H4 (cell line): ENCODE measurements around the gene GLRX2. TPM values are rescaled to one million over a fixed set of nuclear protein-coding genes. Genes with fewer than 3 reads are reported as not detected.
A peak's percentile ranks its signal among the peaks of the same experiment; 100 is the strongest.
"Not testable (repeated sequence)": the region's sequence is repeated elsewhere in the genome, so short reads cannot be mapped to it uniquely, and the experiment has no call there.

Experiments used
- DNase-seq: peaks from one replicate; pipeline ENCODE4 v3.0.0-alpha.2; 2015; ENCODE audit warnings: low spot score
- total RNA-seq: library from RNA; depleted of rRNA; stranded (reverse); fragments of >200 nt; shearing (Covaris generic); gene quantifications from 2 replicates; pipeline ENCODE4 v1.2.3, GENCODE V29; 2014; rRNA removed

The GLRX2 gene, protein sequence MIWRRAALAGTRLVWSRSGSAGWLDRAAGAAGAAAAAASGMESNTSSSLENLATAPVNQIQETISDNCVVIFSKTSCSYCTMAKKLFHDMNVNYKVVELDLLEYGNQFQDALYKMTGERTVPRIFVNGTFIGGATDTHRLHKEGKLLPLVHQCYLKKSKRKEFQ
- 26.7 and 41.3 TPM in 2 replicates for total RNA-seq

DNA sequence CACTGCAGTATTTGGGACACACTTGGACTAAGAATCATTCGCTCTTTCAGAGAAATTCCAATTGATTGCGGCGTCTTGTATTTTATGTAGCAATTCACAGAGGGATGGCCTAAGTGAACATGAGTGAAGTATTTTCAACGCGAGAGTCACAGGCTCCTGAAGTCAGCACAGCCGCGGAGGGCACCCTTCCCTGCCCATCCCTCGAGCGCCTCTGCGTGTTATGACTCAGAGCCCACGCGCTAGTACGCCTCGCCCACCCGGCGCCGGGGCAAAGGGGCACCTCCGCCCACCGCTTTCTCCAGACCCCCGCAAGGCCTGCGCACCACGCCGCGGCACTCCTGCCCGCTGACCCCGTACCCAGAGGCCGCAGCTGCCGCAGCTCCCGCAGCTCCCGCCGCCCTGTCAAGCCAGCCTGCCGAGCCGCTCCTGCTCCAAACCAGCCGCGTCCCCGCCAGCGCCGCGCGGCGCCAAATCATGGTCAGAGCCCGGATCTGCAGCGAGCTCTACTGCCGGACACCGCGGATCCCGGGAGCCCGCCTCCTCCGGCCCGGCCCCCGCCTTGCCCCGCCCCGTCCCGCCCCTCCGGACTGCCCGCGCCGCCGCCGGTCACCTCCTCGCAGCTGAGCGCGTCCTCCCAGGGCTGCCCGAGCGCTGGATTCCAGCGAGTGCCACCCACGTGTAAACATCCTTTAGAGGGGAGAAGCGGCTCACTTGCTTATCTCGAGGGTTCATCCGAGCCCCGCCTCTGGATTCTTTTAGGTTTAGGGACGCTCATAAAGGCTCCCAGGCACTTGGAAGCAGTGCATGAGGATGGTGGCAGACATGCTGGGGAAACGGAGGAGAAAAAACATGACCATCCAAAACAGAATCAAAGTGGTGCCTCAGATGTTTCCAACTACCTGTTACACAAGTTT lies at the start of gene GLRX2:
TSS of gene GLRX2 (minus strand) at position 508 of the 914 bp plus-strand sequence. CDS start at position 476, 32 bp downstream.
- DNase-seq: peak; percentile 66

DNA sequence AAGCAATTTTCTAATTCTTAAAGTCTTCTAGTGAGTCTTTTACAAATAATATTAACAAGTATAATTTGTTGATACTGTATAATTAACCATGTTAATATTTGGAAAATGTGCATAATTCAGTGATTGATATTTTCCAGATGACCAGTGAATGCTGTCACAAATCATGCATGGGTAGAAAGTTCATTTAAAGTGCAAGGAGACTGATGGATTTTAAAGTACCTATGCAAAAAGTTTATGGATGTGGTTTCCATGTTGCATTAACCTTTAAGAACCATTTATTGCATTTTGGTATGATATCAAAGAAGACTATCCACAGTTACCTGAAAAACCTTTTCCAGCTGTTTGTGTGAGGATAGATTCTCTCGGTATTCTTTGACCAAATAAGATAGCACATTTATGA lies 39.8 kb upstream of the GLRX2 start:
- no peak for DNase-seq

DNA sequence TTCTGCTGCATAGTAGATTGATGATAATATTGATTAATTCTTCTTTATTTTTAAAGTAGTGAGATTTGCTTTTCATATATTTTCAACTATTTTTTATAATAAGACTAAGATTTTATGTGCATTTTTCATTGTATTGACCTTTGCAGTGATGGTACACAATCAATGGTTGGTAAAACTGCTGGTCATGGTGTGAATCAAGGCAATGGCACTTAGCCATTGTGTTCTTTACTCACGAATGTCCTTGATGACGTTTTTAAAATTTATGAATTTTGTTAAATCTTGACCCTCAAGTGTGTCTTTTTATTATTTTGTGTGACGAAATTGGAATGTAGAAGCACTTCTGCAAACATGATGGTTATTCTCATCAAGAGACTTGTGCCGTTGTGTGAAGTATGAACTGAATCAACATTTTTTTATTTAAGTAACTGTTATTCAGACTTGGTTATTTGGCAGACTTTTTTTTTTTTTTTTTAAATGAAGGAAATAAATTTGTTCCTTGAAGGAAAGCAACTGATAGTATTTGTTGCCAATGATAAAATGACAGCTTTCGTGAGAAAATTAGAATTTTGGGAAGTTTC lies 39.2 kb upstream of the GLRX2 start:
- DNase-seq: no peak

DNA sequence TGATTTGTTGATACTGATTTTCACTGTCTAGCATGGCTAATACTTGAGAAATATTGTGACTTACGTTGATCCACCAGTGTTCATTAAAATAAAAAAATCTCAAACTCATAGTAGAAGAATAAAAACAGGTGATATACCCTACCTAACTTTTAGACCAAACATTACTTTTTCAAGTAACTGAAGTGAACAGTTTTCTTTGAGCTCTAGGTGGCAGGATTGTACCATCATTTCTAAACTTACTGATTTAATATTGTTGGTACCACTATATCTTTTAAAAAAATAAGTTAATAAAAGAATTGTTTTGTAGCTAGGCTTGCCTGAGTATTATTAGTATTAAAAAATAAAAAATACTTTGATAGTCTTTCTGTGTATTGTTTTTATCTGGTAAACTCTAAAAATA lies 38.1 kb upstream of the GLRX2 start:
- DNase-seq: no peak

DNA sequence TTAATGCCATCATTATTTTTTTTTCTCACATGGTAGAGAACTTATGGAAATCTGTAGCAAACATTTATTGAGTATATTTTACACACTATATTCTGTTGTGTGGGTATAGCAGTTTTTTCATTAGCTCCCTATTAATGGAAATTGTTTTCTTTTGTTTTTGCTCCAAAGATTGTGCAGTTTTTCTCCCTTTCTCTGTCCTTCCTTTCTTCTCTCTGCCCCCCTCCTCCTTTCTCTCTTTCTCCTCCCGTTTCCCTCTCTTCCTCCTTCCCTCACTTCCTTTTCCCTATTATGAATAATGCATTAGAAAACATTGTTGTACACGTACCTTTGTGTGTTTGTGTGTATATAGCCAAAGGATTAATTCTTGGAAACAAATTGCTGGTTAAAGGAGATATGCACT lies 37.2 kb upstream of the GLRX2 start:
- no peak for DNase-seq

DNA sequence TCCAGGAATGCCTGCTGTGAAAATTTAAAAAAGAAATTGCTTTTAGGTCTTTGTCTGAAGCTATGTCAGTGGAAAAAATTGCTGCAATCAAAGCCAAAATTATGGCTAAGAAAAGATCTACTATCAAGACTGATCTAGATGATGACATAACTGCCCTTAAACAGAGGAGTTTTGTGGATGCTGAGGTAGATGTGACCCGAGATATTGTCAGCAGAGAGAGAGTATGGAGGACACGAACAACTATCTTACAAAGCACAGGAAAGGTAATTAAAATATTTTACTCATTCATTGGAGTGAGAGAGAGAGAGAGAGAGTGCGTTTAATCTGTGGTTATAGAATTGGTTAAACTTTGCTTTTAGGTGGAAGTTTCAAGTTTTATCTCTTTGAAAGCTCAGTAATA lies 36.6 kb upstream of the GLRX2 start:
- DNase-seq: no peak

DNA sequence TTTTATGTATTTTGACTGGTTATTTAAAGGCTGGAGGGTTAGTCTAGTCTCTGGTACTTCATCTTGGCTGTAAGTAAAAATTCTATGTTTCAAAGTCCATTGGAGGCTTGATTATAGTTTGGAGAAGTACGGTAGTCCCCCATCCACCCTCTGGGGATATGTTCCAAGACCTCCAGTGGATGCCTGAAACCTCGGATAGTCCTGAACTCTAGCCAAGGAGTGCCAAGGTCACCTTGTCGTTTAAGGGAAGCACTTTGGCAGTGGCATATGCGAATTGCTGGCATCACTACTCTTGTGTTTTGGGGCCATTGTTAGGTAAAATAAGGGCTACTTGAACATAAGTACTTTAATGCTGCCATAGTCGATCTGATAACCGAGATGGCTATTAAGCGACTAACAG lies 35.0 kb upstream of the GLRX2 start:
- DNase-seq: no peak

DNA sequence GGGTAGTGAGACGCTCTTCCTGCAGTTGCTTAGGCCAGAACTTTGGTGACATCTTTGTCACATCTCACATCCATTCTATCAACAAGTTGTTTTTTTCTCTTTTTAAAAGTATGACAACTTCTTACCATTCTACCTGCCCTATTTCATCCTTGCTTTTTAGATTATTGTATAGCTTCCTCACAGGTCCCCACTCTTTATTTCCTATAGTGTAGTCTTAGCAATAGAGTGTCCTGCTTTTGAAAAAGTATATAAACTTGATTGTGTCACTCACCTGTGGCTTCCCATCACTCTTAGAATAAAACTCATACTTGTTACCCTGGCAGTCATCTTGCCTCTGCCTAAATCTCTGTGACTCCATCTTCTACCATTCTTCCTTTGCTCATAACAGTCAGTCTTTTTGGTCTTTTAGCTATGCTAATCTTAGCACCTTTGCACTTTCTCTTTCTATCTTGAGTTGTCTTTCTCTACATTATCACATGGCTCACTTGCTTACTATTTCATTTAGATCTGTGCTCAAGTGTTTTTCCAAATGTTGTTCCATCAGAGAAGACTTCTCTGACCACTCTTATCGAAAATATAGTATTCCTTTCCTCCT lies 26.1 kb upstream of the GLRX2 start:
- no peak for DNase-seq

DNA sequence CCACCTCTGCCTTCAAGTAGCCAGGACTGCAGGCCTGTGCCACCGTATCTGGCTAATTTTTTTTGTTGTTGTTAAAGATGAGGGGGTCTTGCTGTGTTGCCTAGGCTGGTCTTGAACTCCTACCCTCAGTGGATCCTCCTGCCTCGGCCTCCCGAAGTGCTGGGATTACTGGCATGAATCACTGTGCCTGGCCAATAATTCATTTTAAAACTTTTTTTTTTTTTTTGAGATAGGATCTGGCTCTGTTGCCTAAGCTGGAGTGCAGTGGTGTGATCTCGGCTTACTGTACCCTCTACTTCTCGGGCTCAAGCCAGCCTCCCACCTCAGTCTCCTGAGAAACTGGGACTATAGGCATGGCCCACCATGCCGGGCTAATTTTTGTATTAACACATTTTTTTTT lies 20.2 kb upstream of the GLRX2 start:
- no peak for DNase-seq

DNA sequence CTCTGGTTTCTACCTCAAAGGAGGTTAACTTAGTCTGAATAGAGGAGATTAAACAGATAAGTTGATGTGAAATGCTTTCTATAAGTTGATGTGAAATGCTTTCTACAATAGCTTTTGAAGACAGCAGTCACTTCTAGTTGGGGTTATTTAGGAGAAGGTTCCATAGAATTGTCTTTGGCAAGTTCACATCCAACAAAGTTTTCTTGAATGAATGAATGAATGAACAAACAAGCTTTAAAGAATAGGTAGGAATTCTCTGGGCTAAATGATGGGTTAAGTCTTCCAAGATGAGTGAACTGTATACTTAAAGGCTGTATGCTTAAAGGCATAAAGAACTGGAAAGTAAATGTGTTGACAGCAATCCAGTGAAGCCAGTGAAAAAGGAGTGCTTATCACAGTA lies 18.5 kb upstream of the GLRX2 start:
- DNase-seq: no peak

DNA sequence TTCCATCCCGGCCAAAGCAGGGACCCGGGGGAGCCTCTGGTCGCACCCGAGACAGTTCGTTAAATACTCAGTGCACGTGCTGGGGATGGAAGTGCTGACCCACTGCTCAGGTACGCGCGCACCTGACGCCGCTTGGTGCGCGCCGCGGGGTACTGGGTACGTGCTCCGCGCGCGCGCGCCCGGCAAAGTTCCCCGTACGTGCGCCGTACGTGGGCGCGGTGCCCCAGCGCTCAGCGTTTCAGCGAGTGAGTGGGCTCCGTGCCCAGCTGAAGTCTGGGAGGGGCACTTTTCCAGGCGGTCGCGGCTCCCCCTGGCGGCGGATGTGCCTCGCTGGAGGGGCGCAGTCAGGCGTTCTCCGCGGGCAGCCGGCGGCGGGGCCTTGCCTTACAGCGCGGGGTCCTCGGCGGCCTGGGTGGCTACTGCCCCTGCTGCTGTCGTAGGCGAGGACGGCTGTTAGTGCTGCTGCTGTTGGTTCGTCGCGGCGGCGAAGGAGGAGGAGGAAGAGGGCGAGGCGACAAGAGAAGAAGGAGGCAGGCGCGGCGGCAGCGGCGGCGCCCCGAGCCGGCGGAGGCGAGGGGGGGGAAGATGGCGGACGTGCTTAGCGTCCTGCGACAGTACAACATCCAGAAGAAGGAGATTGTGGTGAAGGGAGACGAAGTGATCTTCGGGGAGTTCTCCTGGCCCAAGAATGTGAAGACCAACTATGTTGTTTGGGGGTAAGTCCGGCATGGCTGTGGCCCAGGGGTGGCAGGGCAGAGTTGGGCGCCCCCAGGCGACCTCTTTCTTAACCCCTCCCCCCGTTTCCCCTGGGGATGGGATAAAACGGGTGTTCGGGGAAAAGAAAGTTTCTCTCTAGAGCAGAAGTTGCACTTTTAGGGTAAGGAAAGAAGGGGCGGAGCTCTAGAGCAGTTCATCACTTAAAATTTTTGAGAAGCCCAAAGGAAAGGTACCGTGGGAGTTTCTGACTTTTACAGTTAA lies 16.7 kb upstream of the GLRX2 start, which contains the start of gene CDC73:
TSS of gene CDC73 (plus strand) at position 416 of the 978 bp plus-strand sequence. CDS start at position 586, 170 bp downstream.
- peak; percentile 96 for DNase-seq

DNA sequence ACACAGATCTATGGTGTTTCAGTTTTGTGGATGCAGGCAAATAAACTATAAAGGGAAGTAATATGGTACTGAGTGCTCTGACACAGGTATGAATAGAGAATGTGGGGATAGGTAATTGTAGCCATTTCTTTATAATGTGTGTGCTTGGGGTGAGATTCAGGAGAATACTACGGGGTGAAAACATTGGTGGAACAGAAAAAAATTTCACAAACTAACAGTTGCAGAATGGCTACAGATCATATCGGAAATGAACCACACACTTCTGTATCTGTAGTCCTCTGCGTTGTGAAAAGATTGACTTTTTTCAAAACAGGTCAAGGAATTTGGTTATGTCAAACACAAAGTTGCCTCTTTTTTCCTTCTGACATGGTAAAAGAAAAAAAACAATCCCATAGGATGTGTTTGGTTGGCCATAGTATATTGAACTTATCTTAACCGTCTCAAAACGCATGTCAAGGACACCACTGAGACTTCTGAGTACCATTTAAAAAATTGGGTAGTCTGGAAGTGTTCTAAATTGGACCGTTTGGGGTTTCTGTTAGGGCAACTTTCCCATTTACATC lies 15.5 kb upstream of the GLRX2 start:
- no peak for DNase-seq

DNA sequence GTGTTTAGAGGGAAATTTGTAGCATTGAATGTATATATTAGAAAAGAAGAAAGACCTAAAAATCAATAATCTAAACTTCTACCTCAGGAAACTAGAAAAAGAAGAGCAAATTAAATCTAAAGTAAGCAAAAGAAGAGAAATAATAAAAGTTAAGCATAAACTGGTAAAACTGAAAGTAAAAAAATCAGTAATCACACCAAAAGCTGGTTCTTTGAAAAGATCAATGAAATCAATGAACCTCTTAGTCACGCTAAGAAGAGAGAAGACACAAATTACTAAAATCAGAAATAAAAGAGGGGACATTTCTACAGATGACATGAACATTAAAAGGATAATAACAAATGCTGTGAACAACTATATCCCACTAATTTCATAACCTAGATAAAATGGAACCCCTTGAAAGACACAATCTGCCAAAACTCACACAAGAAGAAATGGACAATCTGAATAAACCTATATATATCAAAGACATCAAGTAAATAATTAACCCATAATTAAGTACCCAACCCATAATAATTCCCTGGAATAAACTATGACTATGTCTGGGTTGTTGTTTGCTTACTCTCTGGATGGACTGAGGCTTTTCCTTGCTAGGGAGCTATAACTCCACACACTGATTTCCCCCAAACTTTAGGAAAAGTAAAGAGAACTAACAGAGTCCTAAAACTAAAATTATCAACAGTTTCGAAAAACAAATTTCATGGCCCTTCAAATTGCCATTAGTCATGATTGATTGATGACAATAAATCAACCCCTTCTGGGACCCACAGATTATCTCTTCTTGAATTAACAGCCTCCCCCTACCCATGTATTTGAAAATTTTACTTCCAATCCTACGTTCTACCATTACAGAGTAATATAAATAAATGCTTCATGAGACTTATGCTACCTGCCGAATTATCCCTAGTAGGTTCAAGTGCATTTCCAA lies 13.9 kb upstream of the GLRX2 start:
- DNase-seq: no peak

DNA sequence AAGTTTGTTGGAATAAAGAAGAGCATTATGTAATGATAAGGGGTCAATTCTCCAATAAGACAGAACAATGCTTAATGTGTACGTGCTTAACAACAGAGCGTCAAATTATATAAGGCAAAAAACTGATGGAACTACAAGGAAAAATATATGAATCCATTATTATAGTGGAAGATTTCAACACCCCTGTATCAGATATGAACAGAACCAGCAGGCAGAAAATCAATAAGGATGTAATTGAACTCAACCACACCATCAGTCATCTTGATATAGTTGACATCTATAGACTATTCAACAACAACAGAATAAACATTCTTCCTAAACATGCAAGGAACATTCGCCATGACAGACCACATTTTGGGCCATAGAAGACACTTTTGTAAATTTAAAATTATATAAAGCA lies 13.0 kb upstream of the GLRX2 start:
- no peak for DNase-seq

DNA sequence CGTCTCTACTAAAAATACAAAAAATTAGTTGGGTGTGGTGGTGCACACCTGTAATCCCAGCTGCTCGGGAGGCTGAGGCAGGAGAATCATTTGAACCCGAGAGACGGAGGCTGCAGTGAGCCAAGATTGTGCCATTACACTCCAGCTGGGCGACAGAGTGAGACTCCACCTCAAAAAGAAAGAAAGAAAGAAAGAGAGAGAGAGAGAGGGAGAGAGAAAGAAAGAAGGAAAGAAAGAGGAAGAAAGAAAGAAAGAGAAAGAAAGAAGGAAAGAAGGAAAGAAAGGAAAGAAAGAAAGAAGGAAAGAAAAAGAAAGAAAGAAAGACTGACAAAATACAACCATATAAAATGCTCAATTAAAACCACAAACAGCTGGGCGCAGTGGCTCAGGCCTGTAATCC lies 12.0 kb upstream of the GLRX2 start:
- DNase-seq: not testable (repeated sequence)

DNA sequence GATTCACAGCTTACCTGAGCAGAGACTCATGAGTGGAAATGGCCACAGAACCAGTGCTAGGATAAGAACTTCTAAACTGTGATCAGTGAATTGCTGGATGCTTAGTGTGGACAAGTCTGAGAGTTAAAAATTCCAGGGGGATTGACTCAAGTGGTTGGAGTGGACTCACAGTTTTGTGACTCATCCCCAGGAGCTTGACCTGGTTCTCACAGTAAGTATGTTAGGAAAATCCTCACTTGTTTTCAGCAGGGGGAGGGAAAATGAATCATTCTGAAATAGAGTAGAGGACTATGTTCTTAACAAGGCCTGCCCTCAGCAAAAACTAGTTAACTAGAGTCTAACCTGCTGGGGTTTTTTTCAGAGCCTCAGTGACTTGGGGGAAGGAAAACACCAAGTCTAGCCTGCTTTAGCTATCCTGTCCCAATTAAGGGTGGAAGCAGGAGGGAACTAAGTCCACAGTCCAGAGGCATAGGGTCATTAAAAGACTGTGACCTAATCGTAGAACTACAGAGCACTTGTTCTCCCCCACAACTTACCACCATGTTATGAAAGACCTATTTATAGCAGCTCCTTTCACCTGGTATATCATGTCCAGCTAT lies 10.5 kb upstream of the GLRX2 start:
- peak; percentile 91 for DNase-seq

DNA sequence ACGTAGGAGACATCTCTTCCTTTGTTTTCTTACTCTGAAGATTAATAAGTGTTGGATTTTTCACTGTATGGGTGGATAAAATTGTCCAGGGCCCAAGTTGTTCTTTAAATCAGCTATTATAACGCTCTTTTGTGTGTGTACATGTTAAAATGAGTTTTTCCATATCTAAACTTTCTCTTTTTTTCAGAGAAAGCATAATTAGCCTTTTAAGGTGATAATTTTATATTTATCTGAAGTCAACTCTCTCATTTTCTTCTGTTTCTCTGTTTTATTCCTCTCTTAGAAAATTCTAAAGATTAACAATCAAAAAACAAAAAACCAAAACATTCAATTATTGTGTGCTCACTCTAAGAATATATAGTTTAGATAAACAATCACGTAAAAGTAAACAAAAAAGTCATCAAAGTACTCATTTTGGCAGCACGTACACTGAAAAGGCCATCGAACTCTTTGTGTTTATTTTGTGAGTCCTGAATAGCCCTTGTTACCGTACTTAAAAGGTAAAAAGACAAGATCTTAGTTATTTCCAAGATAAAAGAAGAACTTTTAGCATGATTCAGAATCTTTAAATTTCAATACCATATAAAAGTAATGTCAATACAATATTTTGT lies 9.4 kb upstream of the GLRX2 start:
- no peak for DNase-seq

DNA sequence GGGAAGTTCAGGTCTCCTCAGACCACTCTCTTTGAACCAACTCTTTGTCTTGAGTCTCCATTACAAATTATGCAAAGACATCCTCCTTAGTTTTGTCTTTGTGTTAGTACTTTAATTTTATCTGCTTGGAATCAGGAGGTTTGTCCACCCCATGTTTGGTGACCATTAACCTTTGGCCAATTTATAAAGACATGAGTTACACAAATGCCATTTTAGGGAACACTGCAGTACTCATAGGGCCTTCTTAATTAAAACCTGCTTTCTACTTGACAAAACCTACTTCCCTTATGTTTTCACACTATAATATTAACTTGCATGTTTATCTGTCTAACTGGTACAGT lies 8.7 kb upstream of the GLRX2 start:
- DNase-seq: no peak
